Stimulated activated CD8-positive, alpha-beta memory T cell treated with anti-CD3 and anti-CD28 coated beads, Interleukin-7, amount 100 ng/mL, for 48 hours (primary cell): ENCODE measurements around the gene PIK3C2G.
"Not testable (repeated sequence)": the region's sequence is repeated elsewhere in the genome, so short reads cannot be mapped to it uniquely, and the experiment has no call there.

Source experiments
- DNase-seq, 2 donors: peaks; one replicate each; pipeline ENCODE4 v3.0.0-alpha.2; 2020; ENCODE audit warnings: low read depth in 1 of 2; ENCODE audit errors: extremely low read depth in 1 of 2

Gene PIK3C2G

GRCh38 chr12:18693986-18694385 lies 432.7 kb downstream of the PIK3C2G start:
- not testable (repeated sequence) for DNase-seq

- no peak for DNase-seq
Measured at GRCh38 chr12:18696971-18697602, 435.8 kb downstream of the PIK3C2G start.
